Activated CD4-positive, alpha-beta T cell treated with anti-CD3 and anti-CD28 coated beads, Interleukin-10, Interleukin-2, amounts not matched to agents 100 ng/mL and 50 ng/mL, durations not matched to agents 16 hours and 8 hours (primary cell): ENCODE results near the gene FGF19.

ENCODE experiments used
- DNase-seq: peaks from one replicate; pipeline ENCODE4 v3.0.0-alpha.2; 2020

FGF19 gene

GRCh38 chr11:69667619-69668604, 35.9 kb downstream of the FGF19 start:
- DNase-seq, result no peak

- DNase-seq, result no peak
Observed at GRCh38 chr11:69666752-69667536, 36.9 kb downstream of the FGF19 start.

- no peak for DNase-seq
Observed at GRCh38 chr11:69666261-69666660, 37.6 kb downstream of the FGF19 start.

GRCh38 chr11:69665669-69666068, 38.2 kb downstream of the FGF19 start:
- DNase-seq, result no peak

GRCh38 chr11:69664901-69665300, 38.9 kb downstream of the FGF19 start:
- no peak for DNase-seq

GRCh38 chr11:69664103-69664775, 39.6 kb downstream of the FGF19 start:
- no peak for DNase-seq

- no peak for DNase-seq
Observed at GRCh38 chr11:69663326-69663725, 40.5 kb downstream of the FGF19 start.

GRCh38 chr11:69662806-69663205, 41.0 kb downstream of the FGF19 start:
- no peak for DNase-seq

- DNase-seq, result no peak
Observed at GRCh38 chr11:69662021-69662698, 41.7 kb downstream of the FGF19 start.

- DNase-seq, result no peak
Observed at GRCh38 chr11:69661413-69661715, 42.5 kb downstream of the FGF19 start.

GRCh38 chr11:69660001-69660500, 43.8 kb downstream of the FGF19 start:
- no peak for DNase-seq

GRCh38 chr11:69659591-69659990, 44.2 kb downstream of the FGF19 start:
- no peak for DNase-seq

- no peak for DNase-seq
Observed at GRCh38 chr11:69658626-69659450, 45.0 kb downstream of the FGF19 start.

- DNase-seq, result no peak
Observed at GRCh38 chr11:69657911-69658625, 45.8 kb downstream of the FGF19 start.

GRCh38 chr11:69657456-69657910, 46.3 kb downstream of the FGF19 start:
- DNase-seq, result no peak

- DNase-seq, result no peak
Observed at GRCh38 chr11:69656536-69657455, 47.0 kb downstream of the FGF19 start.

- no peak for DNase-seq
Observed at GRCh38 chr11:69655479-69656428, 48.1 kb downstream of the FGF19 start.

GRCh38 chr11:69654660-69655478, 49.0 kb downstream of the FGF19 start:
- DNase-seq, result no peak
